Progenitor cell of endocrine pancreas (in vitro differentiated cells): Measurements from ENCODE around the gene FTCD. TPM values are rescaled to one million over a fixed set of nuclear protein-coding genes. Genes with fewer than 3 reads are reported as not detected.
"Not testable (repeated sequence)": the region's sequence is repeated elsewhere in the genome, so short reads cannot be mapped to it uniquely, and the experiment has no call there.

Source experiments
- DNase-seq: peaks from one replicate; pipeline ENCODE4 v3.0.0; 2021; ENCODE audit warnings: low spot score; ENCODE audit not compliant: unreplicated experiment
- H3K27ac Mint-ChIP-seq: 2 replicates; pipeline ENCODE4 v1.8.0; 2021; ENCODE audit warnings: mild to moderate bottlenecking, moderate library complexity, mixed read lengths
- H3K27me3 Mint-ChIP-seq: 2 replicates; pipeline ENCODE4 v1.8.0; 2021; ENCODE audit warnings: mixed read lengths
- H3K36me3 Mint-ChIP-seq: 2 replicates; pipeline ENCODE4 v1.8.0; 2022; ENCODE audit warnings: mixed read lengths; ENCODE audit not compliant: insufficient read depth
- H3K4me1 Mint-ChIP-seq: 2 replicates; pipeline ENCODE4 v1.8.0; 2021; ENCODE audit warnings: low read depth, mixed read lengths
- H3K4me3 Mint-ChIP-seq: 2 replicates; pipeline ENCODE4 v1.8.0; 2021; ENCODE audit warnings: low read depth, mild to moderate bottlenecking, moderate library complexity, mixed read lengths
- H3K9me3 Mint-ChIP-seq: 2 replicates; pipeline ENCODE4 v1.8.0; 2021; ENCODE audit warnings: low read depth, mixed read lengths
- long read RNA-seq: library from polyadenylated mRNA; unstranded; transcript quantifications from one replicate; pipeline ENCODE4 v2.0.0, GENCODE V29; 2020
- total RNA-seq: library from RNA; stranded (reverse); gene quantifications from 2 replicates; pipeline ENCODE4 v1.2.1, GENCODE V29; 2021
- TF ChIP-seq, protein P1 (sequence below): fragments of 200-600 bp; sonication (generic); IDR thresholded peaks from one replicate; pipeline ENCODE4 v1.5.0; 2021; ENCODE audit warnings: antibody characterized with exemption, mild to moderate bottlenecking; ENCODE audit not compliant: unreplicated experiment

FTCD gene, protein sequence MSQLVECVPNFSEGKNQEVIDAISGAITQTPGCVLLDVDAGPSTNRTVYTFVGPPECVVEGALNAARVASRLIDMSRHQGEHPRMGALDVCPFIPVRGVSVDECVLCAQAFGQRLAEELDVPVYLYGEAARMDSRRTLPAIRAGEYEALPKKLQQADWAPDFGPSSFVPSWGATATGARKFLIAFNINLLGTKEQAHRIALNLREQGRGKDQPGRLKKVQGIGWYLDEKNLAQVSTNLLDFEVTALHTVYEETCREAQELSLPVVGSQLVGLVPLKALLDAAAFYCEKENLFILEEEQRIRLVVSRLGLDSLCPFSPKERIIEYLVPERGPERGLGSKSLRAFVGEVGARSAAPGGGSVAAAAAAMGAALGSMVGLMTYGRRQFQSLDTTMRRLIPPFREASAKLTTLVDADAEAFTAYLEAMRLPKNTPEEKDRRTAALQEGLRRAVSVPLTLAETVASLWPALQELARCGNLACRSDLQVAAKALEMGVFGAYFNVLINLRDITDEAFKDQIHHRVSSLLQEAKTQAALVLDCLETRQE
- 48.4 and 49.3 TPM in 2 replicates for total RNA-seq
- long read RNA-seq, partial matches to known transcripts: 1 of 3 reads
- long read RNA-seq, other reads (novel, unspliced or antisense): 1 of 3 reads

DNA sequence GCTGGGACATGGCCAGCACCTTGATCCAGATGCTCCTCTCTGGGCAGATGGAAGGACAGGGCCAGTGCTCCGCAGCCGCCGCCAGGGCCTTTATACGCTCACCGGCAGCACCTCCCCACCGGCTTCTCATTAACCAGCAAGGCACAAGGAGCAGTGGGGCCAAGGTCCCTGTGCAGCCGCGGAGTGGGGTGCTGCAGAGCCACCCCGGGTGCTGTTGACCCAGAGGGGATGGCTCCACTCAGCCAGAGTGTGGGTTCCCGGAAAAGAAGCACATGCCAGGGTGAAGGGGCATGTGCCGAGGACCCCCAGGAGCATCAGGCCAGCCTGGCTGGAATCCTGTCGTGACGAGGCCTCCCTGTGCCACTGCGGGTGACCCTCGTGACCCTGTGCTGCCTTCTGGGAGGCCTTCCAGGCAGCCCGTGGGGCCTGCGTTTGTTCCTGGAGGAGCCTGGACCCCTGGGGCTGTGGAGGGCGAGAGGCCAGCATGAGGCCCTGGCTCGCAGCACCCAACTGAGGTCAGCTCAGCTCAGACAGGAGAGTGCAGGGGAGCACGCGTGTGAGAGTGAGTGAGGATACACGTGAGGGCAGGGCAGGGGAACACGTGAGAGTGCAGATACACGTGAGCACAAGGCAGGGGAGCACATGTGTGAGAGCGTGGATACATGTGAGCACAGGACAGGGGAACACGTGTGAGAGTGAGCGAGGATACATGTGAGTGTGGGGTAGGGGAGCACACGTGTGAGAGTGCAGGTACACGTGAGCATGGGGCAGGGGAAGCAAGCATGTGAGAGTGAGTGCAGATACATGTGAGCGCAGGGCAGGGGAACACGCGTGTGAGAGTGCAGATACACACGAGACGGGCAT, at the start of gene FTCD:
Gene FTCD (minus strand): TSS at position 66 of the 864 bp plus-strand sequence. CDS start 56 bp downstream, at position 10.
- no peaks in the 10 kb centered on the region for H3K27me3 Mint-ChIP-seq
- no peaks in the 10 kb centered on the region for H3K9me3 Mint-ChIP-seq
- peak within 1 kb of the TSS; percentile 82 for H3K27ac Mint-ChIP-seq
- no peak for DNase-seq
- TF ChIP-seq, protein P1, sequence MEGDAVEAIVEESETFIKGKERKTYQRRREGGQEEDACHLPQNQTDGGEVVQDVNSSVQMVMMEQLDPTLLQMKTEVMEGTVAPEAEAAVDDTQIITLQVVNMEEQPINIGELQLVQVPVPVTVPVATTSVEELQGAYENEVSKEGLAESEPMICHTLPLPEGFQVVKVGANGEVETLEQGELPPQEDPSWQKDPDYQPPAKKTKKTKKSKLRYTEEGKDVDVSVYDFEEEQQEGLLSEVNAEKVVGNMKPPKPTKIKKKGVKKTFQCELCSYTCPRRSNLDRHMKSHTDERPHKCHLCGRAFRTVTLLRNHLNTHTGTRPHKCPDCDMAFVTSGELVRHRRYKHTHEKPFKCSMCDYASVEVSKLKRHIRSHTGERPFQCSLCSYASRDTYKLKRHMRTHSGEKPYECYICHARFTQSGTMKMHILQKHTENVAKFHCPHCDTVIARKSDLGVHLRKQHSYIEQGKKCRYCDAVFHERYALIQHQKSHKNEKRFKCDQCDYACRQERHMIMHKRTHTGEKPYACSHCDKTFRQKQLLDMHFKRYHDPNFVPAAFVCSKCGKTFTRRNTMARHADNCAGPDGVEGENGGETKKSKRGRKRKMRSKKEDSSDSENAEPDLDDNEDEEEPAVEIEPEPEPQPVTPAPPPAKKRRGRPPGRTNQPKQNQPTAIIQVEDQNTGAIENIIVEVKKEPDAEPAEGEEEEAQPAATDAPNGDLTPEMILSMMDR: no peak
- H3K4me3 Mint-ChIP-seq: peak within 1 kb of the TSS; percentile 29
- H3K36me3 Mint-ChIP-seq: peaks cover 1% of the 10 kb centered on the region
- peaks cover 15% of the 10 kb centered on the region for H3K4me1 Mint-ChIP-seq

DNA sequence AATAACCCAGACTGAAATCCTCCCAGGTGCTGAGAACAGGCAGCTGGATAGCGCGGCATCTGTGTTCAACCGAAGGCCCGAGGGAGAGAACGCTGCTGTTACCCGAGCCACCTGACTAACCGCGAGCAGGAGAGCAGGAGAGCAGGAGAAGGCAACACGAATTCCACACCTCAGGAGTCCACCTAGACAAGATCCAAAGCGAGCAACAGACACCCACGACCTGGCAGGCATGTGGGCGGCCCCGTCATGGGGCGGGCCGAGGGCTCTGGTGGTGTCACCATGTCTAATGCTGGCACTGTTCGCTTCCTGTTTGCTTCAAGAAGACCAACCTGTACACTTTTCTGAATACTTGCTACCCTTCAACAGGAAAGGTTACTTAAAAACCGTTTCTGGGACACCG, 49.8 kb upstream of the FTCD start:
- H3K36me3 Mint-ChIP-seq: peaks cover 17% of the 10 kb centered on the region
- H3K27ac Mint-ChIP-seq: no peak overlapping the region
- DNase-seq: no peak
- H3K4me1 Mint-ChIP-seq: no peaks in the 10 kb centered on the region
- TF ChIP-seq, protein P1: no peak
- no peaks in the 10 kb centered on the region for H3K9me3 Mint-ChIP-seq
- H3K4me3 Mint-ChIP-seq: no peak overlapping the region
- no peaks in the 10 kb centered on the region for H3K27me3 Mint-ChIP-seq

DNA sequence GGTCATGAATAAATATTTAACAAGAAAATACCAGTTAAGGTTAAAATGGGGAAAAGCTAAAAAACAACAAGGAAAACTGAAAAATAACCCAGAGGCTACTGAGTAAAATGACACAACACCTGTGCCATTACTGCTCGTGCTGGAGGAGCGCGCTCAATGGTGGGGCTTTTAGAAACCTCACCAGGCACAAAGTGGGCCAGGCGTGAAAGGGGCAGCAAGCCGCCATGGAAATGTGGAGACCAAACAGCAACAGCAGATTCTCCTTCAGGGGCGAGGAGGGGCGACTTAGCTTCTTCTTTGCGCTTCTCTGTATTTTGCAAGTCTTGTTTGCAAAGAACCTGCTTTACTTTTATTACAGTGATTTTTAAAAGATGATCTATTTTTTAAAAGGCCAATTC, 47.8 kb upstream of the FTCD start:
- no peaks in the 10 kb centered on the region for H3K9me3 Mint-ChIP-seq
- H3K36me3 Mint-ChIP-seq: peaks cover 34% of the 10 kb centered on the region
- H3K27ac Mint-ChIP-seq: no peak overlapping the region
- TF ChIP-seq, protein P1: no peak
- peaks cover 9% of the 10 kb centered on the region for H3K4me1 Mint-ChIP-seq
- DNase-seq: no peak
- no peak overlapping the region for H3K4me3 Mint-ChIP-seq
- no peaks in the 10 kb centered on the region for H3K27me3 Mint-ChIP-seq

DNA sequence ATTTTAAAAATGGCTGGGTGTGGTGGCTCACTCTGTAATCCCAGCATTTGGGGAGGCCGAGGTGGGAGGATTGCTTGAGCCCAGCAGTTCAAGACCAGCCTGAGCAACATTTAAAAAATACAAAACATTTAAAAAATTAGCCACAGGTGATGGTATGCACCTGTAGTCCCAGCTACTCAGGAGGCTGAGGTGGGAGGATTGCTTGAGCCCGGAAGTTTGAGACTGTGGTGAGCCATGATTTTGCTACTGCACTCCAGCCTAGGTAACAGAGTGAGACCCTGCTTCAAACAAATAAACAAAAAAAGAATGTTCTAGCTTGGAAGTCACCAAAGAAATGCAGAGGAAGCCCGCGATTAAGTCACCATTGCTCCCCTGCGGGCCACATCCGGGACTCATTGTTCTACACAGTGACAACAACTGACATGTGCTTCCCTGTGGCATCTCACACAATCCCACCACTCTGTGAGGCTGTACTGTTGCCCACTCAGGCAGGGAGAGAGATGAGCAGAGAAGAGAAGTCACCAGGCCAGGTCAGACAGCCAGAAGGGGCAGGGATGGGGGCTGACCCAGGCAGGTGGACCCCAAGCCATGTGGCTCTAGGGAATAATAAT, 47.3 kb upstream of the FTCD start:
- TF ChIP-seq, protein P1: no peak
- Mint-ChIP-seq H3K4me3 (no peak overlapping the region), H3K27ac (no peak overlapping the region), H3K27me3 (no peaks in the 10 kb centered on the region), H3K9me3 (no peaks in the 10 kb centered on the region), H3K4me1 (peaks cover 10% of the 10 kb centered on the region), H3K36me3 (peaks cover 34% of the 10 kb centered on the region)
- no peak for DNase-seq

DNA sequence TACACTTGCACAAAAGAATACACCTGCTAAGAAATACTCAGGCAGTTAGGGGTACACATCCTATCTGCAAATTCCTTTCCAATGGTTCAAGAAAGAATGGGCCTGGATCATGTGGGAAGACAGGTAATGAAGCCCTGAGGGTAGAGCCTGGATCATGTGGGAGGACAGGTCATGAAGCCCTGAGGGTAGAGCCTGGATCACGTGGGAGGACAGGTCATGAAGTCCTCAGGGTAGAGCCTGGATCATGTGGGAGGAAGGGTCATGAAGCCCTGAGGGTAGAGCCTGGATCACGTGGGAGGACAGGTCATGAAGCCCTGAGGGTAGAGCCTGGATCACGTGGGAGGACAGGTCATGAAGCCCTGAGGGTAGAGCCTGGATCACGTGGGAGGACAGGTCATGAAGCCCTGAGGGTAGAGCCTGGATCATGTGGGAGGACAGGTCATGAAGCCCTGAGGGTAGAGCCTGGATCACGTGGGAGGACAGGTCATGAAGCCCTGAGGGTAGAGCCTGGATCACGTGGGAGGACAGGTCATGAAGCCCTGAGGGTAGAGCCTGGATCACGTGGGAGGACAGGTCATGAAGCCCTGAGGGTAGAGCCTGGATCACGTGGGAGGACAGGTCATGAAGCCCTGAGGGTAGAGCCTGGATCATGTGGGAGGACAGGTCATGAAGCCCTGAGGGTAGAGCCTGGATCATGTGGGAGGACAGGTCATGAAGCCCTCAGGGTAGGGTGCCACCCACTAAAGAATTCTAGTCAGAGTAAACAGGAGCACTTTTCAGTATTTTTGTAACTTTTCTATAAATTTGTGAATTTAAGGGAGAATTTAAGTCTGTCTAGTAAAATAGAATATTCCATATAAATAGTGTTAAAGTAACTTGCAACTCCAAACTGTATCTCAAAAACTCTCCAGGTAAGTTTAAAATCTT, 45.8 kb upstream of the FTCD start:
- peaks cover 43% of the 10 kb centered on the region for H3K36me3 Mint-ChIP-seq
- peaks cover 18% of the 10 kb centered on the region for H3K4me1 Mint-ChIP-seq
- DNase-seq, H3K27ac Mint-ChIP-seq, H3K27me3 Mint-ChIP-seq, H3K4me3 Mint-ChIP-seq, H3K9me3 Mint-ChIP-seq: not testable (repeated sequence)
